NCI-H1436 (cell line): ENCODE results near the gene NOS2.
A peak's percentile ranks its signal among the peaks of the same experiment; 100 is the strongest.
"Not testable (repeated sequence)": the region's sequence is repeated elsewhere in the genome, so short reads cannot be mapped to it uniquely, and the experiment has no call there.

Experiments used
- DNase-seq: peaks from one replicate; lab custom pipeline; 2025; lab: John Stamatoyannopoulos, UW

The NOS2 gene

DNA sequence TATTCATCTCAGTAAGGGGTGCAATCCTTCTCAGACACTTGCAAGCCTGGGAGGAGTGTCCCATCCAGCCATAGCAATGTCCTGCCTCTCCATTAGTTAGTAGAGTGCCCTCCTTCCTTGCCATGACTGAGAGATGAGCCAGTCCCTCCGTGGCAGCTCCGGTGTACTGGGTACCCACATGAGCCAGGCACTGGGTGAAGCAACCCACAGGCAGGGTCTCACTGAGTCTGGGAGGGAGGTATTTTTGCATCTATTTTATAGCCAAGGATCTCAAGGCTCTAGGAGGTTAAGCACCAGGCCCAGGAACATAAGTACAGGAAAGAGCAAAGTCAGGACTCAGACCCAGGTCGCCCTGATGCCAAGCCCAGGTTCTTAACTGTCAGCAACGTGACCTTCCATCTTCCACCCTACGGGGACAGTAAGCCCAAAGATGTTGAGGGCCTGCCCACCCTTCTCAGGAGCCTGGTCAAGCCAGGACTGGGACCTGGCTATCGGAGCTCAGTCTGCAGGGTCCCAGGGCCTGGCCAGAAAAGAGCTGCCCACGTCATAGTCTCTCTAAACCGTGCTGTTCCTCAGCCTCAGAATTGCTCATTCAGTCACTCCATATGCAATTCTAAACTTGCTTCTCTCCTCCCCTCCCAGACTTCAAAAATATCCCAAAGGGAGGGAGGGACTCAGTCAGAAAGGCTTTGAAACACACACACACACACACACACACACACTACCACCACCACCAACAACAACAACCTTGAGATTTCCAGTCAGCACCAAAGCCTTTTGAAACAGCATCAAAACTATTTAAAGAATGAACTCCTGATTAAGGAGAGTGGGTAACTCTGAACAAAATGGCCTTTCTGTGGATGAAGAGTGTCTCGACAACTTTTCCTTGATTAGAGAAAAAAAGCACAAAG, 16.6 kb downstream of the NOS2 start:
- no peak for DNase-seq

DNA sequence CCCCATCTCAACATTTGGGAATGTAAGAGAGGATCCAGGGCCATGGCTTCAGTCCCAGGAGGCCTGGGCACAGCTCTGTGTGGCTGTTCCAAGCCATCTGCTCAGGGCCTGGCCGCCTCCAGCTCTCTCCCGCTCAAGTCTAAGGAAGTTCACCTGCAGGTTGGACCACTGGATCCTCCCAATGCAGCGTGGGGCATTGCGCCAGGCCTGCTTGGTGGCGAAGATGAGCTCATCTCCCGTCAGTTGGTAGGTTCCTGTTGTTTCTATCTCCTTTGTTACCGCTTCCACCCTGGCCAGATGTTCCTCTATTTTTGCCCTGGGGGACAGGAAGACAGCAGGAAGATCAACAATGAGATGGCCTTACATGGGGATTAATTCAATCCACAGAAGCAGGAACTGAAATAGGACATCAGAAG, 17.5 kb downstream of the NOS2 start:
- no peak for DNase-seq

DNA sequence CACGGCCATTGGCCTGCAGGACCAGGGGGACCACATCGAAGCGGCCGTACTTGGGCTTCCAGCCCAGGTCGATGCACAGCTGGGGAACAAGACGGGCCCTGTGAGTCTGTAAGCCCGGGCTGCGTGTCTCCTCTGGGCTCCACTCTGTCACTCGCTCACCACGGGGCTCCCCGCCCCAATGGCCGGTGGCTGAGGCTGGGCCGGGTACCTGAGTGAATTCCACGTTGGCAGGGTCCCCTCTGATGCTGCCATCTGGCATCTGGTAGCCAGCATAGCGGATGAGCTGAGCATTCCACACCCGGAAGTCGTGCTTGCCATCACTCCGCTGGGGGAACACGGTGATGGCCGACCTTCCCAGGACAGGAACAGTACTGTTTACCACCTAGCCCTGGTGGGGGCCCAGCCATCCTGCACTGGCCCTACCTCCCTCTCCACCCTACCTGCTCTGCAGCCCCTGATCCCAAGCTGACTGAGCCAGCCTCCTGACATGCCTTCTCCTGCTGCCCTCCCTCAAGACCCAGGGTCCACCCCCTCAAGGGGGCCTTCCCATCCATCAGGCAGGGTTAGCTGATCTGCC, 19.4 kb downstream of the NOS2 start:
- DNase-seq = no peak

DNA sequence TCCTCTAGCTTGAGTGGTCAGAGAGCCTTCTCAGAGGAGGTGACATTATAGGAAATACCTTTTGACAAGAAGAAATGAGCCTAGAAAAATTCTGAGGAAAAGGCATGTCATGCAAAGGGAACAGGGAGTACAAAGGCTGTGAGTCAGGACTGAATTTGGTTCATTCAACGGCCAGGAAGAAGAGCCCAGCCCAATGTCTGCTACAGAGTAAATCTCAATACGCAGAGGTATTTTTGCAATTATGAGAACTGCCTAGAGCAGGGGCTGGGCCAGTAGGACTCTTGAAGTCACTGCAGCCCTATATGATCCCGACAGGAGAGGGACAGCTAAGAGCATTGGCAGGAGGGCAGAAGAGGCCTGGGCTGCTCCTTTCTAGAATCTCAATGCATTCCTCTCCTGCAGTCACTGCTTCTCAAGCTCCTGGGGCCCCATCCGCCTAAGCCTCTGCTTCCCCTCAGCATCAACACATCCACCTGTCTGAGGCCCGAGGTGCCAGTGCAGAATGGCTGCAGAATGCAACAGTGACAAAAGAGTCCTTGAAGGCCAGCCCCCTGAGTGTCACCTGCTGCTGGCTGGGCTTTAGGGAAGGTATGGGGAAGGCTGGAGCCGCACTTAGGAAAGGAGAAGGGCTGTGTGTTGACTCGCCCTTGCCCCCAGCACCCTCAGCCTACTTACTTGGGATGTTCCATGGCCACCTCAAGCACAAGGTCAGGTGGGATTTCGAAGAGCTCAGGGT, 20.1 kb downstream of the NOS2 start:
- DNase-seq = no peak

DNA sequence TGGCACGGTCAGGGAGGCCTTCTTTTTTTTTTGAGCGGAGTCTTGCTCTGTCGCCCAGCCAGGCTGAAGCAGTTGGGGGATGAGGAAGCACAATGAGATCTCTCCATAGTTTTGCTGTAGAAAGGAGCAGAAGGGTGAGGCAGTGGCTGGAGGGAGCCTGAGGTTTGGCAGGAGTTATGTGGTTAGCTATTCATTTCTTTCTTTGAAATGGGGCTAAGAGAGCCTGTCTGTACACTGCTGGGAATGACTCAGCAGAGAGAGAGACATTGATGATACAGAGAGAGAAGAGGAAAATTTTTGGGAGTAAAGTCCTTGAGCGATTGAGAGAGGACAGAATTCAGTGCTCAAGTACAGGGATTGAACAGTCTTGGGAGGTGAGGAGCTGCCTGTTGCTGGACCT, 22.1 kb downstream of the NOS2 start:
- no peak for DNase-seq

DNA sequence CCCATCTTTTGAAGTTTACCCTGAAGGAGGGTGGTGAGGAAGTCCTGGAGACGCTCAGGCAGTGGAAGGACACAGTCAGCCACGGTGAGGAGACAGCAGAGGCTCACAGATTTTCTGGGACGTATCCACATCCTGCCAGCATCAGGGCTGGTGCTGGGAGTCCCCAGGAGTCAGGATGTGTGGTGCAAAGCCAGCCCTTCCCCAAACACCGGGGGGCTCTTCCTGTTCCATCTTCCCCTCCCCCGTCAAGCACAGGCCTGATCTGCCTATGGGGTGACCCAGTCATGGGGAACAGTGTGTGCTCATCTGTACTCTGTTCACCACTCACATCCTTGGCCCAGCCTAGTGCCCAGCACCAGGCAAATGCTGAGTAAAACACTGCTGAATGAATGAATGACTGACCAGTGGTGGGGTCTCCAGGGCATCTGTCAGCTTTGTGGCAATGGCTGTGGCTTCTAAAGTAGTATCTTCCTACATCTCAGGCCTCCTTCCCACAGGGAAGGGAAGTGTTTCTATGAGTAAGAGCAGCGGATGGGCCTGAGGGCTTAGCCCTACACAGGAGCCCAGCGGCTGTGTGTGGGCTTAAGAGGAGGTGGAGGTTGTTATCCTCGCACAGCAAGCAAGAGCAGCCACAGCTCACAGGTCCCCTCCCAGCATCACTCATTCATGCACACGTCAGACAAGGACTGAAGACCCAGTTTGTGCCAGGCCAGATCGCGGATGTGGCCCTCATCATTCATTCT, 23.3 kb downstream of the NOS2 start:
- DNase-seq = no peak

DNA sequence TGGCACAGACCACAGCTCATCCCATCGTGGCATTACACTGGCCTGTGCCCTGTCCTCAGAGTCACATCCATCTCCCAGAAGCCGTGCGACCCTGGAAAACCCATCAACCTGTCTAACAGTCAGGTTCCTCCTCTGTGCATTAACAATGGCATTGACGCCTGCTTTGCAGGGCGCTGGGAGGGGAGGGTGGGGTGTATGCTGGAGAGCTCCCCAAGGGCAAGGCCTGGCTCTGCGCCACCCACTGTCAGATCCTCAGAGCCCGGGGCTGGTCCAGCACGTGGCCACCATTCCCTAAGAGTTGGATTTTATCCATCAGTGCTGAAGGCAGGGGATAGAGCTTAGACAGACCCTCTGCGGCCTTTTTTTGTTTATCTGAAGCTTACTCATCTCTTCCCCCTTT, 28.7 kb downstream of the NOS2 start:
- peak; percentile 23 for DNase-seq

DNA sequence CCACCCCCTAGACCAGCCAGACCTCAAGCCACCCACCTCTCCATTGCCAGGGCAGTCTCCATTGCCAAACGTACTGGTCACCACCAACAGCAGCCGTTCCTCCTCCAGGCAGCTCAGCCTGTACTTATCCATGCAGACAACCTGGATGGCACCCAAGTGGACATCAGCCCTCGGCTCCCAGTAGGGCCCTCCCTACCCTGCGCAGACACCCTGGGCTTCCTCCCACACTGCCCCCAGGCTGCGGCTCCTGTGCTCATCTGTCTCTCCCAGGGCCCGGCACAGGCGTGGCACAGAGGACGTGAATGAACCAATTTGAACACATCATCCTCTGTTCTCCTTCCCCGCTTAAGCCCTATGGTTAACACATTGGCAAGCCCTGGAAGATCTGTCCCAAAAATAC, 29.5 kb downstream of the NOS2 start:
- no peak for DNase-seq

DNA sequence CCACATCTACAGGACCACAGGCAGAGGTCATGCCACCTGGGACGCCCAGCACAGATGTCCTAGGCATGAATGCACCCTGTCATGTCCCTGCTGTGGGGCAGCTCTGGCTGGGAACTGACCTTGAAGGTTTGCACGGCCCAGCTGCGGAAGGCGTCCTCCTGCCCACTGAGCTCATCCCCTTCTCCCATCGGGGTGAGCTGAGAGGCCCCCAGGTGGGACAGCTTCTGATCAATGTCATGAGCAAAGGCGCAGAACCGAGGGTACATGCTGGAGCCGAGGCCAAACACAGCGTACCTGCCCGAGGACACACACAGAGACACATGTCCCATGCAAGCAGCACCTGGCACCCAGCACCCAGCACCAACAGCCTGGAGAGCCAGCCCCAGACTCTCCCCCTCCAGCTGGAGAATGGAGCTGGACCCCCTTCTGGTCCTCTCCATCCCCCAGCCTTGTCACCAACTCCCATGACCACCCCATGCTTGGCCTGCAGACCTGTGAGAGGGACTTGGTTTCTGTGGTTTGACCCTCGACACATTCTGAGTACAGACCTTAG, 31.4 kb downstream of the NOS2 start:
- DNase-seq = no peak

DNA sequence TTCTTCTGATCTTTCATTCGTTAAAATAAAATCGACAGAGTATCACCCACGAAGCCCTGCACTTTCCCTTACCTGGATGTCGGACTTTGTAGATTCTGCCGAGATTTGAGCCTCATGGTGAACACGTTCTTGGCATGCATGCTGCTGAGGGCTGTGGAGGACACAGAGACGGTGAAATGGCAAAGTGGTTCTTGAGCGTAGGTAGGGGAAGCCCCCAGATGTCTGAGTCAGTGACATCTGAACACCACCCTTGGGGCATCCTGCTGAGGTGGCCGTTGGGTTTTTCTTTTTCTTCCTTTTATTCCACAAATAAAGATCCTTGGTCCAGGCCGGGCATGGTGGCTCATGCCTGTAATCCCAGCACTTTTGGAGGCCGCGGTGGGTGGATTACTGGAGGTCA, 33.9 kb downstream of the NOS2 start:
- DNase-seq = no peak

DNA sequence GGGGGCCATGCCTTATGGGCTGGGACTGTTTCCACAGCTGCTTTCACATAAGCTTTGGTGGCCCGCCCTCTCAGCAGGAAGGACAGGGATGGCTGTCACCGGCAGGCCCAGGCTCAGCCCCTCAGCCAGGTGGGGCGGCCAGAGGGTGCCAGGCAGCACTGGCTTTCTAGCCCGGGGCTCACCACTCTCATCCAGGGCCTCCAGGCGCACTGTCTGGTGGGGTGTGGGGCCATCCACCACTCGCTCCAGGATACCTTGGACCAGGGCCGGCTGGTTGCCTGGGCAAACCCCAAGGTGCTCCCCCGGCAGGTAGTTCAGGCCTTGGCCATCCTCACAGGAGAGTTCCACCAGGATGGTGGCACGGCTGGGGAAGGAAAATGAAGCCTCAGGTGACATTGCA, 35.0 kb downstream of the NOS2 start:
- DNase-seq = no peak

DNA sequence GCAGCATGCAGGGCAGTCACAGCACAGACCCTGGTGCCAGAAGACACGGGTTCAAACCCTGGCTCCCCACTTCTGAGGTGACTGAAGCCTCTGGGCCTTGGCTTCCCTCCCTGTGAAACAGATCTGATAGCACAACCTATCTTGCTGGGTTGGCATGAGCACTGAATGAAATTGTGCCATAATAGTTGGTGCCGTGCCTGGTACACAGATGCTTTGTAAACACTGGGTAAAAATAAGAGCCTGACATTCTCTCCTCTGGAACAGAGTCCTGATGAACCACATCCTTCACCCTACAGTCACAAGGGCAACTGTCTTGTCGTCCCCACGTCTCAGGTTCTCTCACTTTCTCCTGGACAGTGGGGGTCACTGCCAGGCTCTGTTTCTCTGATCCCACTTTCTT, 35.7 kb downstream of the NOS2 start:
- no peak for DNase-seq

DNA sequence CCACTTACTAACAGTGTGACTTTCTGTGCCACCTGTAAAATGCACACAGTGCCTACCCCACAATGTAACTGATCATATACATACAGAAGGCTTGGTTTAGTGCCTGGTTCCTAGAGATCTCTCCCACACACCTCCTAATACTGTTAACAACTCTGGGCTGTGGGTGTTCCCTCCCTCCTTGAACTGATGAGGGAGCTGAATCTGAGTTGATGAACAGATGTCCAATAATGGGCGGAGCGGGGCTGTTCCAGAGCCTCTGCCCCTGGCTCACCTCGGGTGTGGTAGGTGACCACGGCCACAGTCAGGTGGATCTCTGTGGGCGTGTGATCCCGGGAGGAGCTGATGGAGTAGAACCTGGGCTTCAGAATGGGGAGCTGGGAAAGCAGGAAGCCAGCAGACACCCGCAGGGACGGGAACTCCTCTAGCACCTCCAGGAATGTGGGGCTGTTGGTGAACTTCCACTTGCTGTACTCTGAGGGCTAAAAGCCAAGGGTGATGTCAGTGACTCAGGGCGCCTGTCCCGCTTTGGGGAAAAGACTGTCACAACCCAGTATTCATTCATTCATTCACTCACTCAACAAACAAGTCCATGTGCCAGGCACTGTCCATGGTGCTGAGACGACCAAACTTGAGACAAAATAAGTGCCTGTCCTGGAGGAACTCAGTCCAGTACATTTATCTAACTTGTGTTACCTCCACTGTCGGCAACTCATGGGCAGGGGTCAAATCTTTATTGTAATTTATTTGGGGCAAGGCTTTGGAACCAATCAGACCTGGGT, 37.6 kb downstream of the NOS2 start:
- no peak for DNase-seq

DNA sequence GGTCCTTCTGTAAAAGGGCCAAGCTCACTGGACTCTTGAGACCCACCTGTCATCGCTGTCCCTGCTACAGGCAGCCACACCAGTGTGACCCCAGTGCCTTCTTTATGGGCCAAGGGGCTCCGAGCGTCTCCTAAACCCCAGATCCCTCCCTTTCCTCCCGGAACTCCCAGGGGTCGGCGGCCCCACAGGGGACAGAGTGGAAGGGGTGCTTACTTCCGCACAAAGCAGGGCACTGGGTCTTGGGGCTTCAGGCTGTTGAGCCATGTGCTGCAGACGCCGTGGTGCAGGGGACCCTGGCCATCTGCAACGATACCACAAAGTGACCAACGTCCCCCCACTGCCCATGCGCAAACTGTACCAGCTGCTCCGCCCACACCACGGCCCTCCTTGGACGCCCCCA, 39.4 kb downstream of the NOS2 start:
- not testable (repeated sequence) for DNase-seq

DNA sequence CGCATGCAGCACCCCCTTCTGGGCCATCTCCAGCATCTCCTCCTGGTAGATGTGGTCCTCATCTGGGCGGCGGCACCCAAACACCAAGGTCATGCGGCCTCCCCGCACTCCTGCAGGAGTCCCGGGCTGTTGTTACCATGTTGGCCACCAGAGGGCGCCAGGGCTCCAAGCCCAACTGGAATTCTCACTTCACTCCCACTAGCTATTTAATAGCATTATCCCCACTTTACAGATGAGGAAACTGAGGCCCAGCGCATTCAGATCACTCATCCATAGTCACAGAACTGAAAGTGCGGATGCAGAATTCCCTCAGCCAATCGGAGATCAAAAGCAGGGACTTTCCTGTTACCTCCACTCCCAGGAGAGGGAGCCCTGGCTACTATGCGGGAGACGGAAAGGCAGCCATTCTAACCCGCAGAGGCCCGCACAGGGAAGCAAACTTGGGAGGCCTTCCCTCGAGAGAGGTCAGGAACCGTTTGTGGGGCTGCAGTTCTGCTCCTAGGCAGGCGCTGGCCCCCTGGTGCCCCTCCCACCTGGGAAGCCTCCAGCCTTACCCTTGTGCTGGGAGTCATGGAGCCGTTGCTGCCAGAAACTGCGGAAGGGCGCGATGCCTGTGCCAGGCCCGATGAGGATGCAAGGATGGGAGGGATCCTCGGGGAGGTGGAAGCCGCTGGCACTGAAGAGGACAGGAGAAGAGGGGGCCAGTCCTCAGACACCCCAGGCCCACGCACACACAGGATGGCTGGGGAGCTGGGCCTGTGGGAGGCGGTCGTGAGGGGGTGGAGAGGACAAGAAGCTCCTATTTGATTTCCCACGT, 40.1 kb downstream of the NOS2 start:
- peak; percentile 36 for DNase-seq

DNA sequence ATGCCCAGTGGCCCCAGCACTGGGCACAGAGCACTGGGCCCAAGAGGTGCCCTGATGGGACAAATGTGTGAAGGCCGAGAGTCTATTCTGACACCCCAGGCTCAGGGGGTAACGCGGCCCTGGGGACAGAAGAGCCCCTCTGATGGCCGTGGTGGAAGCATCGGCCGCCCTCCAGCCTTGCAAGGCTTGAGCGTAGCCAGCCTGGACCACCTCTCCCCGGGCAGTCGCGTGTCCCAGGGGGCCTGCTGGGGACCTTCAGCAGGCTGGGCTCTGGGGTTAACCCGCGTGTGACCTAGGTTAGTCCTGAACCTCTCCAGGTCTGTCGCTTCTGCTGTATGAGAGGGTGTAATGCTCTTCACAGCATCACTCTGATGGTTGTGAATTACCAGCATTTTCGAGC, 40.8 kb downstream of the NOS2 start:
- no peak for DNase-seq

DNA sequence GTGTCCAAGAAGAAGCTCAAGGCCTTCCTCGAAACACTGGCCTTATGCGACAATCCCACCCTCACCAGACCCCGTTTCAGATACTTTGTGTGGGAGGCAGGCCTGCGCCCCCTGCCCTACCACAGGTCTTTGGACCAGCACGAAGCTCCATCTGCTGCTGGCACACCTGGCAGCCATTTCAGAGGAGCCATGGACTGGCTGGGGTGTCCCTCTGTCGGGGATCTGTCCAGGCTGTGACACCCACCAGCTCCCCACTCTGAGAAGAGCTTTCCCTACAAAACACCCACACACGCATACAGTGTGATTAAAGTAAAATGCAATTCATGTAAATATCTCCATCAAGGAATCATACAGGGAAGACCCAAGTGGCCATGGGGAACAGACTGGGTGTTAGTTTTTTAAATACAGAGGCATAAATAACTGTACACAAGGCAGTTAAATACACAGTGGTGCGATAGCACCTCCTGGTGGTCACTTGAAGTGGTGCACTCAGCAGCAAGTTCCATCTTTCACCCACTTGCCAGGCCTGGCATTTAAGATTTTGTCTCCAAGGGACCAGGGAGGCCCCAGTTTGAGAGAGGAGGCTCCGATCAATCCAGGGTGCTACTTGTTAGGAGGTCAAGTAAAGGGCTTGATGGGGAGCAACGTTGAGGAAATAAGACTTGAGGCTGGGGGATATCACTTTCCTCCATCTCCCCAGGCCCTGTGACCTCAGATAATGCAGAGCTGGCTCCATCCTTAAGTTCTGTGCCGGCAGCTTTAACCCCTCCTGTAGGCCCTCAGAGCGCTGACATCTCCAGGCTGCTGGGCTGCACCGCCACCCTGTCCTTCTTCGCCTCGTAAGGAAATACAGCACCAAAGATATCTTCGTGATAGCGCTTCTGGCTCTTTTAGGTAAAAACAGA, 43.6 kb downstream of the NOS2 start:
- DNase-seq = peak; percentile 57

DNA sequence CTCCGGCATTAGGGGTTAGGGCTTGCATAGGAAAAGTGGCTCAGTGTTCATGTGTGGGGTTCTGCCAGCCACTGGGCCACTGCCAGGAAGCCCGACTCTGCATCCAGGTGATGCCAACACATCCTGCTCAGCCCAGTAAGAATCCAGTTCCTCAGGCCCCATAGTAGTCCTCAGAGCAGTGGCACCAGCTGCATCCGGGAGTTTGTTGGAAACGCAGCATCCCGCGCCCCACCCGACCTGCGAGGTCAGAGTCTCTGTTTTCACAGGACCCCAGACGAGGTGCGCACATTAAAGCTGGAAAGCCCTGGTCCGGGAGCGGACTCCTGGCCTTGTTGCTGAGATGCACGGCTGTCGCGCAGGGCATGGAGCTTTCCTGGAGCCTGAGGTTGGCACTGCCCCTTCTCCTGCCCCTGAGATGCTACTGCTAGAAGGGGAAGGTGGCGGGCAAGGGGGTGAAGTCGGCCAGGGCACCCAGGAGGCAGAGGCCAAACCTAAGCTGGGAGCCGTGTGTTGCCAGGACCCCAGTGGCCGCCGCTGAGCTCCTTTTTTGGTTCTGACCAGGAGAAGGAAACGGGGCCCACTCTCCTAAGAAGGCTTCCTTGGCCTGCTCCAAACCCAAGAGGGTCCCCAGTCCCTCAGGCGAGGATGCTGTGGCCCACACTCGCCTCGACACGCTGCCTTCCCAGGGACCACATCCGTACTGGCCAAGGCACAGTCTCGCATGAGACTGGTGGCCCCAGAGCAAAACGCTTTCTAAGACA, 44.4 kb downstream of the NOS2 start:
- DNase-seq = no peak

DNA sequence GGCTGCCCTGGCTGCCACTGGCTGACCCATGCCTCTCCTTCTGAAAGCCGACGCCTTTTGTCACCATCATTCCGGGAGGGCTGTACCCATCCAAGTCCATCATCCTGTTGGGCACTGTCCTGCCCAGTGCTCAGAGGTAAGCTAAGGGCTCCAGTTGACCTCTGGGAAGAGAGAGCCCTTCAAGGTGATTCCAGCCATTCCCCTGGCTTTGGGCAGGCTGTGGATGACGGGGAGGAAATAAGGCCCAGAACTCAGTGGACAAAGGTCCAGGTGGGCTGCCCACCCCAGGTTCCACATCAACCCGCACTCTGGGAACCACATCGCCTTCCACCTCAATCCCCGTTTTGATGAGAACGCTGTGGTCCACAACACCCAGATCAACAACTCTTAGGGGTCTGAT, 45.8 kb downstream of the NOS2 start:
- no peak for DNase-seq
